ENCODE results near the gene F2R. TPM values are rescaled to one million over a fixed set of nuclear protein-coding genes. Genes with fewer than 3 reads are reported as not detected.

Gene F2R
- total RNA-seq, 2 donors from 2014 or later: 28.5 to 43.1 TPM

GRCh38 chr5:76697670-76698069 lies 18.3 kb upstream of the F2R start:
- Mint-ChIP-seq H3K4me1 (no peaks in the 10 kb centered on the region), H3K9me3 (no peaks in the 10 kb centered on the region), H3K27ac (no peak overlapping the region), H3K4me3 (no peak overlapping the region), H3K36me3 (ENCODE audit: low read depth) (peaks cover 1% of the 10 kb centered on the region), H3K27me3 (ENCODE audit: insufficient read depth) (no peaks in the 10 kb centered on the region)
- no peaks in the 10 kb centered on the region for H3K9me3 ChIP-seq (ENCODE audit: control insufficient read depth, low read length)
- H3K36me3 ChIP-seq (ENCODE audit: control insufficient read depth, insufficient read depth, low read length): no peaks in the 10 kb centered on the region
- no peak for DNase-seq
- TF ChIP-seq CTCF (conservative IDR thresholded peaks at IDR 0.05): no peak
- H3K27me3 ChIP-seq (ENCODE audit: control insufficient read depth, insufficient read depth, low read length, poor library complexity, severe bottlenecking): no peaks in the 10 kb centered on the region
- H3K4me3 ChIP-seq (ENCODE audit: low read length): no peak overlapping the region
- 93 to 96% methylated on average over 3 to 5 of the region's 5 CpGs for WGBS, 2 experiments (ENCODE audit: insufficient coverage in 1 of 2, insufficient read length in 1 of 2)
- no peaks in the 10 kb centered on the region for H3K4me1 ChIP-seq (ENCODE audit: control insufficient read depth, insufficient read depth, low read length)
- H3K27ac ChIP-seq (ENCODE audit: low read depth, low read length): no peak overlapping the region
- H3K9ac ChIP-seq (ENCODE audit: extremely low read depth, low read length, poor library complexity, severe bottlenecking): no peak overlapping the region

- H3K36me3 ChIP-seq (ENCODE audit: control insufficient read depth, insufficient read depth, low read length): no peaks in the 10 kb centered on the region
- H3K27ac Mint-ChIP-seq: no peak overlapping the region
- H3K4me1 Mint-ChIP-seq: peaks cover 5% of the 10 kb centered on the region
- 90% methylated on average over 2 of the region's 2 CpGs; no CpG with 5 or more reads in 1 of the 2 experiments for WGBS, 2 experiments (ENCODE audit: insufficient coverage in 1 of 2, insufficient read length in 1 of 2)
- no peaks in the 10 kb centered on the region for H3K27me3 Mint-ChIP-seq (ENCODE audit: insufficient read depth)
- no peaks in the 10 kb centered on the region for H3K27me3 ChIP-seq (ENCODE audit: control insufficient read depth, insufficient read depth, low read length, poor library complexity, severe bottlenecking)
- H3K4me1 ChIP-seq (ENCODE audit: control insufficient read depth, insufficient read depth, low read length): no peaks in the 10 kb centered on the region
- H3K36me3 Mint-ChIP-seq (ENCODE audit: low read depth): peaks cover 1% of the 10 kb centered on the region
- H3K9me3 ChIP-seq (ENCODE audit: control insufficient read depth, low read length): no peaks in the 10 kb centered on the region
- H3K9me3 Mint-ChIP-seq: no peaks in the 10 kb centered on the region
- no peak overlapping the region for H3K9ac ChIP-seq (ENCODE audit: extremely low read depth, low read length, poor library complexity, severe bottlenecking)
- no peak for DNase-seq
- no peak overlapping the region for H3K4me3 Mint-ChIP-seq
- no peak overlapping the region for H3K27ac ChIP-seq (ENCODE audit: low read depth, low read length)
- TF ChIP-seq CTCF (conservative IDR thresholded peaks at IDR 0.05): no peak
- H3K4me3 ChIP-seq (ENCODE audit: low read length): no peak overlapping the region
These were observed 15.4 kb upstream of the F2R start for GRCh38 chr5:76700571-76700970.

DNA sequence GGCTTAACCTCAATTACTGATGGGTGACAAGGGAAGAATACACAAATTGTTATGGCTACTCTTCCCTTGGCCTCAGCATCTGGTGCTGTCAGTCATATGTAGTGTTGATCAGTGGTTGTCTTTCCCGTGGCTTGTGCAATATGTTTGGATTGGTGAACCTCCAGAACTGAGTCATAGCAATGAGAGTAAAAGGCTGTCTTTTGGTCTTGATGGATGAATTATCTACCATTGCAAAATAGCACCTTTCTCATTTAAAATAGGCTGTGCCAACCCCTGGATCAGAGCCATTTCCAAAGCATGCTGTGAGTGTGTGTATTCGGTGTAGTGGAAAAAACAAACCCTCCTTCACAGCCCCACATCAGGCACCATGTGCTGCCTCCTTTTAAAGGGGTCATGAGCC lies 14.6 kb upstream of the F2R start:
- Histone ChIP-seq H3K4me3 (ENCODE audit: low read length) (no peak overlapping the region), H3K27ac (ENCODE audit: low read depth, low read length) (no peak overlapping the region), H3K9ac (ENCODE audit: extremely low read depth, low read length, poor library complexity, severe bottlenecking) (no peak overlapping the region), H3K27me3 (ENCODE audit: control insufficient read depth, insufficient read depth, low read length, poor library complexity, severe bottlenecking) (no peaks in the 10 kb centered on the region), H3K4me1 (ENCODE audit: control insufficient read depth, insufficient read depth, low read length) (no peaks in the 10 kb centered on the region), H3K36me3 (ENCODE audit: control insufficient read depth, insufficient read depth, low read length) (no peaks in the 10 kb centered on the region), H3K9me3 (ENCODE audit: control insufficient read depth, low read length) (no peaks in the 10 kb centered on the region)
- H3K27me3 Mint-ChIP-seq (ENCODE audit: insufficient read depth): no peaks in the 10 kb centered on the region
- no peak for DNase-seq
- no peaks in the 10 kb centered on the region for H3K9me3 Mint-ChIP-seq
- no peak for TF ChIP-seq CTCF (conservative IDR thresholded peaks at IDR 0.05)
- no peak overlapping the region for H3K27ac Mint-ChIP-seq
- no peak overlapping the region for H3K4me3 Mint-ChIP-seq
- H3K4me1 Mint-ChIP-seq: peaks cover 5% of the 10 kb centered on the region
- no peaks in the 10 kb centered on the region for H3K36me3 Mint-ChIP-seq (ENCODE audit: low read depth)
- WGBS, 2 experiments (ENCODE audit: insufficient coverage in 1 of 2, insufficient read length in 1 of 2): 91% methylated on average over 2 of the region's 2 CpGs; no CpG with 5 or more reads in 1 of the 2 experiments
